Esophagus squamous epithelium (tissue), 4 donors: Measurements from ENCODE around the gene ZNF71.

Experiments
- POLR2A ChIP-seq, 4 donors: fragments of 450-650 bp; IDR thresholded peaks; one replicate each; pipeline ENCODE4 v1.6.1; 2017; ENCODE audit warnings: antibody characterized with exemption in 4 of 4, mild to moderate bottlenecking in 4 of 4, moderate library complexity in 3 of 4
- TF ChIP-seq, protein P1 (sequence below), 6 experiments: fragments of 450-650 bp in 4 of 6; fragments of 200-600 bp in 2 of 6; sonication (generic) in 2 of 6; IDR thresholded peaks; one replicate each; pipeline ENCODE4 v1.5.1; 2016 to 2019; ENCODE audit warnings: antibody characterized with exemption in 6 of 6, mild to moderate bottlenecking in 4 of 6, moderate library complexity in 4 of 6

DNA sequence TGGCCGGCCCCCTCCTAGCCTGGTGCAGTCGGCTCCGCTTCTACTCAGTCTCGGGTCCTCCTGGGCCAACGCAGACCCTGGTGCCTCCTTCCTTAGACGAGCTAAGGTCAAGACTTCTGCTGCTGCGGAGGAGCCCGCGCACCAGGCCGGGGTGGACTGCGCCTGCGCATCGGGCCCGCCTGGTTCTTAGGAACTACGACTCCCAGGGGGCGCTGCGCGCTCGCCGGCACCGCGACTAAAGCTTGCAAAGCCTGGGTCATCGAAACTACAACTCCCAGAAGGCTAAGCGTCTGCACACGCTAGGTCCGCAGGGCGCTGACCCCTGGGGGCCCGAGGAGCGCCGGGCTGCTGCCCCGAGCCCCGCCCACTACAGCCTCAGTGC, 76.5 kb downstream of the ZNF71 start, which contains the start of gene ZNF835:
- TF ChIP-seq, protein P1, sequence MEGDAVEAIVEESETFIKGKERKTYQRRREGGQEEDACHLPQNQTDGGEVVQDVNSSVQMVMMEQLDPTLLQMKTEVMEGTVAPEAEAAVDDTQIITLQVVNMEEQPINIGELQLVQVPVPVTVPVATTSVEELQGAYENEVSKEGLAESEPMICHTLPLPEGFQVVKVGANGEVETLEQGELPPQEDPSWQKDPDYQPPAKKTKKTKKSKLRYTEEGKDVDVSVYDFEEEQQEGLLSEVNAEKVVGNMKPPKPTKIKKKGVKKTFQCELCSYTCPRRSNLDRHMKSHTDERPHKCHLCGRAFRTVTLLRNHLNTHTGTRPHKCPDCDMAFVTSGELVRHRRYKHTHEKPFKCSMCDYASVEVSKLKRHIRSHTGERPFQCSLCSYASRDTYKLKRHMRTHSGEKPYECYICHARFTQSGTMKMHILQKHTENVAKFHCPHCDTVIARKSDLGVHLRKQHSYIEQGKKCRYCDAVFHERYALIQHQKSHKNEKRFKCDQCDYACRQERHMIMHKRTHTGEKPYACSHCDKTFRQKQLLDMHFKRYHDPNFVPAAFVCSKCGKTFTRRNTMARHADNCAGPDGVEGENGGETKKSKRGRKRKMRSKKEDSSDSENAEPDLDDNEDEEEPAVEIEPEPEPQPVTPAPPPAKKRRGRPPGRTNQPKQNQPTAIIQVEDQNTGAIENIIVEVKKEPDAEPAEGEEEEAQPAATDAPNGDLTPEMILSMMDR (IDR thresholded peaks at IDR 0.05), result peak in 2 of 6 experiments; percentile 14 to 37
- TF ChIP-seq POLR2A (IDR thresholded peaks at IDR 0.05), result peak in 1 of 4 donors; percentile 23
